Activated CD4-positive, CD25-positive, alpha-beta regulatory T cell treated with anti-CD3 and anti-CD28 coated beads, Interleukin-2, amount 50 U/mL, for 16 hours (primary cell): Measurements from ENCODE around the gene SEPTIN7.
"Not testable (repeated sequence)": the region's sequence is repeated elsewhere in the genome, so short reads cannot be mapped to it uniquely, and the experiment has no call there.

Experiments
- DNase-seq: peaks from one replicate; pipeline ENCODE4 v3.0.0-alpha.2; 2020; ENCODE audit warnings: low read depth, low spot score

The SEPTIN7 gene

DNA sequence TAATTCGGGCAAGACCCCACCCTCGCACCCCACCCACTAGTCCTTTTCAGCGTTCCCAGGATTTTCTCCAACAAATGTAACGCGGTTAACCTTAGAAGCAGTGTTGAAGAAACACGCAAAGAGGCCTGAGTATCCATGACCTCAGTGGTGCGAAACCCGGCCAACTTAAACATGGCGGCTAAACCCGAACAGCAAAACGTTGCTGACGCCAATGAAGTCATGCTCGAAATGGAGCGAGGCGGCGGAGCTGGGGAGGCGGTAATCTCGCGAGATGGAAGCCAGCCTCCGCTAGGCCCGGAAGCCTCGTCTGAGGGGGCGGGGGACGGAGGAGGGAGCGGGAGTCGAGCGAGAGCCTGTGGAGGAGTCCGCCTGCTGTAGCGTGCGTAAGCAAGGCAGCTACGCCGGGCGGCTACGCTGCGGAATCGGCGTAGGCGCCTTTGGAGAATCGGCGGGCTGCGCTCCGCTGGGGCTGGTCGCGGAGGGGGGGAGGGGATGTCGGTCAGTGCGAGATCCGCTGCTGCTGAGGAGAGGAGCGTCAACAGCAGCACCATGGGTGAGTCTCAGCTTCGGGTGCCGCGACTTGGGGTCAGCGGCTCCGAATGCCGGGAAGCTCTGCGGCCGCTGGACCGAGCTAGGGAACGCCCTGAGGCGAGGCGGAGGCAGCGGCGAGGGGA, at the start of gene SEPTIN7:
Gene SEPTIN7 (plus strand): TSS at position 340 of the 674 bp plus-strand sequence. CDS start 153 bp downstream, at position 493.
- peak; percentile 99 for DNase-seq

DNA sequence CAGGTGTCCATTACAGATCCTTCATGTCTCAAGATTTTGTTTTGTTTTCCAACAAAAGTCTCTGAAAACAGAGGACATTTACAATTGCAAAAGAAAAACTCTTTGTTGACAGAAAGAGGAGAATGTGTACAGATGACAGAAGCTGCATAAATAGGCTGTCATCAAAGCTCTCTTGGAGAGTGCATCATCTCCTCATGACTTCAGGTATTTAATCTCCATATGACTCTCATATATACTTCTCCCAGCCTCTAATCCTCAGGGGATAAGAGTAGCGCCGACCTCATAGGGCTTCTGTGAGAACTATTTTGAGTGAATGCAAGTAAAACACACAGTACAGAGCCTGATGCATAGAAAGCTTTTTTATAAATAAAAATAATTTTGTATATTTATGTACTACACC, 48.1 kb upstream of the SEPTIN7 start:
- DNase-seq, result no peak

DNA sequence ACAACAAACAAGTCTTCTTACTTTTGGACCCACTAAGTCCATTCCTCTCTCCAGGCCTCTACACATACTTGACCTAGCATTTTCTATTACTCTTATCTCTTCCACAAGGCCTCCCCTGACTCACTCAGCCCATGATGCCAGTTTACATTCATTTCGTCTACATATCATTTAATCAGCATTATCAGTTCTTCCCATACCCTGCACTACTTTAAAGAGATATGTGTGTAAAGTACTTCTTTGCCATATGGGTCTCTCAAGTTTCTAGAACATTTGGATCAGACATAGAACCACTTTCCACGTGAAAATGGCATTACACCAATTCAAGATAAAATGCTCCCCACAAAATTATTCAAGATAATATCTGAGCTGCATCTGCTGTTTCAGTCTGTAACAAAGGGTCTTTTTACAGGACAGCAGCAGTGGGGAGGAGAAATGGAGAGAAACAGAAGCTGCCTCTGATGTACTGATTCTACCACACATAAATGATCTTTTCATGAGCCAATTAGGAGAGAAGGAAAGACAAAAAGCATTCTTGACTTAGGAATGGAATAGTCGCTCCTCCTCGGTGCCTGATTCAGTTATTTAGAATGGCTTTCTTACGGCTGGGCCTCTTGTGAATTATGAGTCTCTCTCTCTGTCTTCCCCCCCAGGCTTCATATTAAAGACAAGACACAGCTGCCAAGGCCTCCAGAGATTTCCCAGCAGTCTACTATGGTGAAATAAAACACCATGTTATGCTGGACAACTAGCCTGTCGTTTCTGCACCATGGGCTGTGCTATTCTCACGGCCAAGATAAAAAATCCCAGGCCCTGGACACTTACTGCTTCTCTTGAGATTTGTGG, 46.9 kb upstream of the SEPTIN7 start:
- no peak for DNase-seq

DNA sequence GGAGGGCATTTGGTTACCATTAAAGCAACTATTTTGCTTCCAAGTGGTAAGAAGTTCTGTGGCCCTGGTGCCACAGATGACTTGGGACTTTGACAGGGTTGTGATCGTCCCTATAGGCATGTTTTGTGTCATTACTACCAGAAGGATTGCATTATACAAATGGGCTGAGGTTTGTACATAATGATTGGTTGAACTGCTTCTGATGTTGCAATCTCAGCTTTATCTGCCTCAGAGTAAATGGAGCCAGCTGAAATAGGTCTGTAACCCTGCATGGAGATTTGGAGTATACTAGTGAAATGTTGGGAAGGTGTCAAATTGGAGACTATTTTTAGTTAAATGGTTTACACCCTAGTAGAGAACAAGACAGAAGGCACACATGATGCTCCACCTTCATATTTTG, 46.1 kb upstream of the SEPTIN7 start:
- no peak for DNase-seq

DNA sequence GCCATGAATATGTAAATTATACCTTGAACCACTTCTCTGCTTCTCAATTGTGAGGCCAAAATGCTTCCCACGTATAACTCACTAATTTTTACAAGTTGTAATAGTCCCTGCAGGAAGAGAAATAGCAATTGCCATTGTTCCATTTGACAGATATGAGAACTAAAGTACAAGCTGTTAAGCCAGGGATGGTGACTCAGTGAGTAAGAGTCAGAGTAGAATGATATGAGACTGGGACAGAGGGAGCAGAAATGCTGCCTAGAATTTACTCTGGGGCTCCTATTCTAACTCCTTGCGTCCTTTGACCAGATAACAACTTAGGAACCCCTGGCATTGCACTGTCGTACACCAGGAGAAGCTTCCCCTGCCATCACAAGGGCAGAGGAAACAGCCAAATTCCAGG, 45.1 kb upstream of the SEPTIN7 start:
- no peak for DNase-seq

DNA sequence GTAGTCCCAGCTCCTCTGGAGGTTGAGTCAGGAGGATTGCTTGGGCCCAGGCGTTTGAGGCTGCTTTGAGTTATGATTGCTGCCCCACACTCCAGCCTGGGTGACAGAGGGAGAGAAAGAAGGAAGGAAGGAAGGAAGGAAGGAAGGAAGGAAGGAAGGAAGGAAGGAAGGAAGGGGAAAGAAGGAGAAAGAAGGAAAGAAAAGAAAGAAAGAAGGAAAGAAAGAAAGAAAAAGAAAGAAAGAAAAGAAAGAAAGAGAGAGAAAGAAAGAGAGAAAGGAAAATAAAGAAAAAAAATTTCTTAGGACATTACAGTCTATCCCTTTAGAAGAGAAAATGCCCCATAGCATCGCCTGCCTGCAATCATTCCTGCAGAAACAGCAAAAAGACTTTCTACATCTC, 44.4 kb upstream of the SEPTIN7 start:
- DNase-seq, result not testable (repeated sequence)

DNA sequence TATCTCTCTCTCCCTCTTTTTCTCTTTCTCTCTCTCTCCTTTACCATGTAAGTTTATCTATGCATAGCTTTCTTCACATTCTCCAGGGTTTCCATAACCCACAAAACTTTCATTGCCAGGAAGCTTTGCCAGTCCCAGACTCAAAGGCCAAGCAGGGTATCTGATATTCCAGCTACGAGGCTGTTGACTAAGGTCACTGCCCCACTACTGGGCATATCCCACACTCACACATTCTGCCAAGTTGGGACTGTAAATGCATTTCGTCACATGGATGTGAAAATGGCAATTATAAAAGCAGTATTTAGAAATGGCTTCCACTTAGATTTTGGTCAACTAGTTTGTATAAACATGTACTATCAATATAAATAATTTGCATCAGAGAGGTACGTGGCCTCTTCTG, 43.3 kb upstream of the SEPTIN7 start:
- DNase-seq, result no peak

DNA sequence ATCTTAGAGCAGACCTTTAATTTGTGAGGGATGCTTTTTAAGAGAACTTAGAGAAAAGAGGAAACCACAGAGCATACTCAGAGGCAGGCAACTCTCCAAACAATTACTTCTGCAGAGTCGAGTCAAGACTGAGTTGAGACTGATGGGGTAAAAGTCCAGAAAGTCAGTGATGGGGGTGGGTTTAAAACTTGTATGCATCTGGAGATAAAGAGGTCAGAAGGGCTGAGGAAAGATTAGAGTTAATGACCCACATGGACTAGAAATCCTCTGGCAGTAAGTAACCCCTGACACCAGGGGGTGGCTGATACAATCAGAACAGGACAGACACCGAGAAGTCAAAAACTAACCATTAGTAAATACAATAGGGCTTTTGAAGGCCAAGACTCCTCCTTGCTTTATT, 42.4 kb upstream of the SEPTIN7 start:
- DNase-seq, result no peak

DNA sequence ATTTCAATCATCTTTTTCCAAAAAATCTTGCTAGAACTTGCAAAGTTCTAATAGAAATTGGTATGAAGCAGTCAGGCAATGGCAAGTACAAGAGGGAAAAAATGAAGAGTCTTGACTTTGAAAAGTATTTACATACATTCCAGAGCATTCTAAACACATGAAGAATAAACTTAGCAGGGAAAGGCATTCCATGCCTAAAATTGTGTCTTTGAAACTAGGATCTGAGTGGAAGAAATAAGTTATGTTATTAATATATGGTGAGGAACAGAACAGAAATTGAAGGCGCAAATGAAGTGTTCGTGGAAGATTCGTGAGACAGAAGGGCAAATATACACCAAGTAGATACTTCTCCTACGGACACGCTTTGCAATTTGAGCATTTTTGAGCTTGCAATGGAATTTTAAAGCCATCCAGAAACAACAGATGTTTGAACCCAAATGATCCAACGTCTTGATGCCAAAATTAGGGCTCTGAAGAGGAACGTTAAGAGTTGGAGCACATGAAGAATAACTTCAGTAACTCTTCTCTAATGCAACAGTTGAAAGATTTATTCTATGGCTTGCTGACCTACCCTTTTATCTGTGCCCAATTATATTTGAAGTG, 40.6 kb upstream of the SEPTIN7 start:
- no peak for DNase-seq

DNA sequence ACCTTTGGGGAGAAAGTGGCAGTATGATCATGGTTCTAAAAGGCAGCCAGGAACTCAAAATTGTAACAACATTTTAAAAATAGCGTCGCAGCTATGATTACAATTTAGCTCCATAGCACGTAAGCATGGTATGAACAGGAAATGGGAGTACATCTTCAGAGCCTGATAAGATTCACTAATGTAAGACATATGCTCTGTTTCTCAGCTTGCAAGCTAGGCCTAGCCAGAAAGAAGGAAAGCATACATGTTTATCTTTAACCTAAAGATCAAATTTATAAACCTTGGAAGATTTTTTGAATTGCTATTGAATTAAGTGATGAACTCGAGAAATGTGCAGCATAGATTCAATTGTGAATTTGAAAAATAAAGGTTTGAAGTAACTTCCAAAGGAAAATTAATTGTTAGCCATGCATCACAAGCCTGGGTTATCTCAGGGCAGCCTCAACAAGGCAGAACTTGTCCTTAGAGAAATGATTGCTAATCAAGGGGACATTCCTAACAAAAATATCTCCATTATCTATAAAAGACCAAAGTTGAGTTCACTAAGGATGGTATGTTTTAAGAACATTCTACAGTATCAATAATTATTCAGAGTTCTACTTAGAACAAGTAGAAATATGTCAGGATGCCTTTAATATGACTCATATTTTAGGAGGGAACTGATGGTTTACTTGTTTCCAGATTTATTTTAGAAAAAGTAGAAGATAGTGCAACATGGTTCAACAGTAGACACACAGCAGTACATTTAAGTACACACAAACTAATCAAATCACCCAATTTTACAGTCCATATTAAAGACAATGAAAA, 38.8 kb upstream of the SEPTIN7 start:
- no peak for DNase-seq

DNA sequence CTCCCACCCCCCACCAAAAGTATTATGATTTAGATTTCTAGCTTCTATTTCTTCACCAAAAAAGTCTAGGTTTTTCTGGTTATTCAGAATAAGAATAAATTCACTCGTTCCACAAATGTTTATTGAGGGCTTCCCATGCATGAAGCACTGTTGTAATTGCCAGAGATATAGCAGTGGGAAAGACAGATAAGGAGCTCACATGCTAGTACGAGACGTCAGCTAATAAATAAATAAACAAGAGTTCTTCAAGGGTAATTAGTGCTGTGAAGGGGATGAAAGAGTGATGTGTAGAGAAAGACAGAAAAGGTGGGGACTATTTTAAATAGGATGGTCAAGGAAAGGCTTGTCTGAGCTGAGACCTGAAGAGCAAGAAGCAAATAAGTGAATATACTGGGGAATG, 38.1 kb upstream of the SEPTIN7 start:
- DNase-seq, result no peak

DNA sequence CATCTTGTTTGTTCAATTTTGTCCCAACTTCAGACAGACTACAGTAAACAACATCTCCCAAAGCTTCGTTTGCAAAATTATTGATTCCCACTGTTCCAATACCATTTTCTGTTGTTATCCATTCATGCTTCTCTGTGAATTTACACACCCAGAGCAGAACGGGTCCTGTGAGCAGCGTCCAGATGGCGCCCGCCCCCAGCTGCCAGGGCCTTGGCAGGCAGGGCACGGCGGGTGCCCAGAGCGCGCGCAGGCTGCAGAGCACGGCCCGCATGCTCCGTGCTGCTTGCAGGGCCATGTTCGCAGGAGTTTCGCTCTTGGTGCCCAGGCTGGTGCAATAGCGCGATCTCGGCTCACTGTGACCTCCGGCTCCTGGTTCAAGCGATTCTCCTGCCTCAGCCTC, 32.5 kb upstream of the SEPTIN7 start:
- no peak for DNase-seq

DNA sequence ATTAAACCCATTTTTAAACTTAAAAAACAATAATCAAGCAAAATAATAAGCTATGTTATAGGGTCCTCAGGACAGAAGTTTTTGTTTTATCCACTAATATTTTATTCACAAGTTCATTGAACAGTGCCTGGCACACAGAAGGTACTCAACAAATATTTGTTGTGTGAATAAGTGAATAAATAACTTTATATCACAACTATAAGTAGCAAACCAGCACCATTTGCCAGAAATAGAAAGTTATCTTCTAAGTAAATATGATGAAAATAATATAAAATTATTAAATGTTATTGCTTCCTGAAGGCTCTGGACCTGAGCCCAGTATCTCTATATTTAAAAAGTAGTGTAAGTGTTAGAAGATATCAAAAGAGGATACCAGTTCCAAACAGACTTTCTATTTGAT, 29.1 kb upstream of the SEPTIN7 start:
- DNase-seq, result no peak

DNA sequence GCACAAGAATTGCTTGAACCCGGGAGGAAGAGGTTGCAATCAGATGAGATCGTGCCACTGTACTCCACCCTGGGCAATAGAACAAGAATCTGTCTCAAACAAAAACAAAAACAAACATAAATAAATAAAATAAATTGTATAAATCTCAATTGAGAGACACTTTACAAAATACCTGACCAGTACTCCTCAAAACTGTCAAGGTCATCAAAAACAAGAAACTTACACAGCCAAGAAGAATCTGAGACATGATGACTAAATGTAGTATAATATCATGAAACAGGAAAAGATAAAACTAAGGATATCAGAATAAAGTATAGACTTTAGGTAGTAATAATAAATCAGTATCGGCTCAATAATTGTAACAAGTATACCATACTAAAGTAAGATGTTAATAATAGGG, 26.9 kb upstream of the SEPTIN7 start:
- DNase-seq, result no peak

DNA sequence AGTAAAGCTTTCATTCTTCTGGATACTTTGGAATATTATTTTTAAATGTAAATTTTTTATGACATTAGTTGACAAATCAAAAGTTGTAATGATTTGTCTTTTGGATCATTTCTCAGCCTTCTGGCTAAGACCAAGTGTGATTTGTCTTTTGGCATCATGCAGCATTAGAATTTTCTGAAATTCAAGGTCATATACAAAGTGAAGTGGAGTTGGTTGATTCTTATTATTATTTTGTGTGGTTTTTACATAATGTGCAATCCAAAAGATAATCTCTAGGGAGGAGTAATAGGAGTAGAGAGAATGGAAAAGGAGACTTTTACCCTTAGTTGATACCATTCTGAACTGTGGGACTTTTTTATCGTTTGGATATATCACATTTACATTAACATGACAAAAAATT, 24.2 kb upstream of the SEPTIN7 start:
- DNase-seq, result no peak

DNA sequence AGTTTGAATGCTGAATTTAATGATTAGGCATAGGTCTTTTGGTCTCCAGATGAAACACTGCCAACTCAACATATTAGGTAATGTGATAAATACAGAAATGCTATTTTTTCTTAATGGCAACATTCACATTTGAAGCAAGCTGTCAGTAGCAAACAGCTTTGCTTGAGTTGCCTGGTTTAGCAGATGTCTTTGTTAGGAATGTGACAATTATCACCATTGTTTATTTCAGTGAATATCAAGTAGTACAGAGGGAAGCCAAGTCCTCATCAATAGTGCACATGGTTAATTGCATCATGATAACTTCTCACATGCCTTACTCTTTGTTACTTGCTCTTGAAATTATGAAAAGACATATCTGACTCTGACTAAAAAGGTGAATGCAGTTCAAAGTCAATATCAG, 23.7 kb upstream of the SEPTIN7 start:
- DNase-seq, result no peak

DNA sequence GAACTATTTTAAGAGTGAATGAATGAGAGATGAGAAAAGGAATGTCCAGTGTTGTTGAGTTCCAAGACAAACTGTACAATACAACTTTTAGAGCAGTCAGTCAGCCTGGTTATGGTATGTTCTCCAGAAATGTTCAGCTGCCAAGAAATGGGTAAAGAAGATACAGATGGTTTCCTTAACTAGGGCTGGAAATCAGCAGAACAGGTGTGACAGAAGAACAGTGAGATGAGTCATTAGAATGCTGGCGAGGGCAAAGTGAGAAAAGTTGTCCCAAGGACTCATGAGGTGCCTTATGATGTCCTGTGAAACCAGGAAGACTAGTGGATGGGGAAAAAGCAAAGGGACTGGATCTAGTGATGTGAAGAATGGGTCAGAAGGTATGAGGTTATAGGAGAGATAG, 20.8 kb upstream of the SEPTIN7 start:
- DNase-seq, result no peak

DNA sequence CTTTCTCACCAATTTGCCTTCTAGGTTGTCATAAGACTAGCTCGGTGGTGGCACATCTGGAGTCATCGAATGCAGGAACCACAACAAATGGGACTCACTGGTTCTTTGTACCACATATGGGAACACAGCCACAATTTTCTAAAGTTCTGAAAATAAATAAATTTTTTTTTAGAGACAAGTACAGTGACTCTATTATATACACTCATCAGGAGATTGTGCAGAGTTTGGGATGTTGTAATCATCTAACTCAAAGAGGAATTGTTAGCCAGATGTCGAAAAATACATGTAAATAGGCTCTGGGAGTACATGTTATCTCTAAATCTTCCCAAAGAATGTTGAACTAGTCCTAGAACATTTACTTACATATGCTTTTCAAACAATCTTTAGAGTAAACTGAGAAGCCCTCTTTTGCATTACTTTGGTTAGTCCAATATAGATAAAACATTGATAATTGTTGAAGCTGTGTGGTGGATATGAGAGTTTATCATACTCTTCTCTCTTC, 19.6 kb upstream of the SEPTIN7 start:
- DNase-seq, result no peak

DNA sequence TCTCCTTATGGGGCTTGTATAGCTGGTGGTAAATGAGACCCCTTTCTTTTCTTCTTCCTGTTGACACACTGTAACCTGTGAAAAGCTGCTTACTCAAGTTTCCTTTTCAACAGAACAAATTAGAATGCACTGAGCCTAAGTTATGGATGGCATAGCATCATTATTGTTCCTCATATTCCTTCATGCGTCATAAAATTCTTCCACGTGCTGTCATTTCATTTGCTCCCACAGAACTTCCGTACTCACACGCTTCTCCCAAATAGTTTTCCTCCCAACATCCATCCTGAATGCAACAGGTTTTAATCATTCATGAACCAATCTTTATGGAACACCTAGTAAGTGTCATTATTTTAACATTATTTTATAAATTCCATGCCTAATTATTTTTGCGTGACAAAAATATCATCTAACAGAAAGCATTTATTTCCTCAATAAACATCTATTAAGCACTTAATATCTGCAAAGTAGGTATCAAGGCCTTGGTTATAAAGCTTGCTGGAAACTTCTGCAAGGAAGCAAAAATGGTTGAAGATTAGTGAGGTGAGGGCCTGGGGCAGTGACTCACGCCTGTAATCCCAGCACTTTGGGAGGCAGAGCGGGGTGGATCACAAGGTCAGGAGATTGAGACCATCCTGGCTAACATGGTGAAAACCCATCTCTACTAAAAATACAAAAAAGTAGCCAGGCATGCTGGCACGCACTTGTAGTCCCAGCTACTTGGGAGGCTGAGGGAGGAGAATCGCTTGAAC, 18.9 kb upstream of the SEPTIN7 start:
- DNase-seq, result no peak

DNA sequence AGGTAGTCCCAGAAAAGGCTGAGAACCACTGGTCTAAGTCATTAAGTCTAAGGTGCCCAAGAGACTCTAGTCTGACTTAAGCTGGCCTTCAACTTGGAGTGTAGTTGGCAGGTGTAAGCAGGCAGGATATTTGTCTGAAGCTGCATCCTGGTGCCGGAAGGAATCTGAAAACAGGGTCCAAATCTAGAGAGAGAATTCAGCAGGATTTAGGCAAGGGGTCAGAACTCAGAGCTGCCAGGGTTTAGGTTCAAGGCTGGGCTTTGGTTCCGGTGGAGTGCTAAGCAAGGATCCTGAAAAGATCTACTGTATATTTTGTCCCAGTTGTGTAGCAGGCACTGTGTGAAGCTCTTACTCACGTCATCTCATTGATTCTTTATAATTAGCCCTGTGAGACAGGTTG, 16.5 kb upstream of the SEPTIN7 start:
- no peak for DNase-seq

DNA sequence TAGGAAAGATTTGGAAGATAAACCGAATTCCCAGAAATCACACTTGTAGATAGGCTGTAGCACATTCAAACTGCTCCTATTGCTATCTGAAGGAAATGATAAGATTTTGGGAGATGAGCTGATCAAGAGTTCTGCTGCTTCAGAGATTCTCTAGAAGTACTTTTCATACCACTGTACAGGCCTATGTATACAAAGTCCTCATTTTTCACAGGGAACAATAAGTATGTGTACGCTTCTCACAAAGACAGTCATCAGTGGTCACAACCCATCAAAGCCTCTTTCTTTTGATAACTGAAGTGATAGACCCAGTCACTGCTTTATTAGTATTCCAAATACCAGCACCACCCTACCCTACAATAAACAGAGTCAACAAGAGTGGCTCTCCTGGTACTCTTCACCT, 15.6 kb upstream of the SEPTIN7 start:
- DNase-seq, result no peak
